Loucy (cell line): ENCODE data around the gene TYR.

Source experiments
- H2AFZ ChIP-seq: fragments of 200-600 bp; sonication (generic); 2 replicates; pipeline ENCODE4 v1.6.0; 2016; ENCODE audit warnings: antibody characterized with exemption, mild to moderate bottlenecking, low read length, moderate library complexity
- H3F3A ChIP-seq: fragments of 200-600 bp; 2 replicates; pipeline ENCODE4 v1.6.0; 2016; ENCODE audit warnings: antibody characterized with exemption, low read depth, mild to moderate bottlenecking
- H3K27me3 ChIP-seq: fragments of 200-600 bp; sonication (generic); 2 replicates; pipeline ENCODE4 v1.6.1; 2014; ENCODE audit warnings: low read length, mild to moderate bottlenecking; ENCODE audit not compliant: insufficient read depth, poor library complexity, severe bottlenecking
- H3K36me3 ChIP-seq: fragments of 200-600 bp; sonication (generic); 2 replicates; pipeline ENCODE4 v1.6.1; 2016; ENCODE audit warnings: low read length; ENCODE audit not compliant: insufficient read depth
- H3K4me1 ChIP-seq: fragments of 200-600 bp; sonication (generic); 2 replicates; pipeline ENCODE4 v1.5.1; 2014; ENCODE audit warnings: low read length, mild to moderate bottlenecking; ENCODE audit not compliant: insufficient read depth, poor library complexity, severe bottlenecking
- H3K4me2 ChIP-seq: fragments of 200-600 bp; sonication (generic); 2 replicates; pipeline ENCODE4 v1.6.0; 2014; ENCODE audit warnings: antibody characterized with exemption, low read length, low read depth, mild to moderate bottlenecking; ENCODE audit not compliant: poor library complexity, severe bottlenecking
- H3K4me3 ChIP-seq: fragments of 200-600 bp; sonication (generic); 2 replicates; pipeline ENCODE4 v1.5.1; 2014; ENCODE audit warnings: low read length, mild to moderate bottlenecking, mixed read lengths; ENCODE audit not compliant: poor library complexity, severe bottlenecking
- H3K79me2 ChIP-seq: fragments of 200-600 bp; sonication (generic); 2 replicates; pipeline ENCODE4 v1.6.1; 2014; ENCODE audit warnings: low read length; ENCODE audit not compliant: insufficient read depth
- H3K9ac ChIP-seq: fragments of 200-600 bp; sonication (generic); 2 replicates; pipeline ENCODE4 v1.6.0; 2014; ENCODE audit warnings: mild to moderate bottlenecking, low read depth, low read length, moderate library complexity; ENCODE audit not compliant: poor library complexity, severe bottlenecking
- H3K9me2 ChIP-seq: fragments of 200-600 bp; sonication (generic); replicated peaks from 2 replicates; pipeline ENCODE4 v1.6.1; 2016; ENCODE audit warnings: low read depth, low read length, mixed read lengths
- H3K9me3 ChIP-seq: fragments of 200-600 bp; sonication (generic); 2 replicates; pipeline ENCODE4 v1.6.1; 2014; ENCODE audit warnings: mild to moderate bottlenecking, antibody characterized with exemption, low read length, low read depth; ENCODE audit not compliant: insufficient read depth
- H4K20me1 ChIP-seq: fragments of 200-600 bp; sonication (generic); 2 replicates; pipeline ENCODE4 v1.6.0; 2014; ENCODE audit warnings: antibody characterized with exemption, low read length, mild to moderate bottlenecking; ENCODE audit not compliant: insufficient read depth, poor library complexity, severe bottlenecking
- CTCF ChIP-seq: fragments of 200-600 bp; sonication (generic); conservative IDR thresholded peaks from 2 replicates; pipeline ENCODE4 v1.5.1; 2014; ENCODE audit warnings: mild to moderate bottlenecking, antibody characterized with exemption, low read length
- EZH2phosphoT487 ChIP-seq: fragments of 200-600 bp; IDR thresholded peaks from 2 replicates; pipeline ENCODE4 v1.6.1; 2018; ENCODE audit warnings: antibody characterized with exemption, mild to moderate bottlenecking, moderate library complexity, borderline replicate concordance

TYR gene

DNA sequence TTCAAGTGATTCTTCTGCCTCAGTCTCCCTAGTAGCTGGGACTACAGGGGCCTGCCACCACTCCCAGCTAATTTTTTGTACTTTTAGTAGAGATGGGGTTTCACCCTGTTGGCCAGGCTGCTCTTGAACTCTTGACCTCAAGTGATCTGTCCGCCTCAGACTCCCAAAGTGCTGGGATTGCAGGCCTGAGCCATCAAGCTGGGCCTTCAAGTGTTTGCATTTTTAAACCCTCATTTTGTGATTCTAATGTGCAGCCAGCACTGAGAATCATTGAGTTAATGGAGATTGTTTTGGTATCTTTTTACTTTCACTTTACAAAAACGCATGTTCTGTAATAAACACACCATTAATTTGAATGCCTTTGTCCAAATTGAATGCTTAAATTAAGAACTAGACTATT lies 3.4 kb downstream of the TYR start:
- Histone ChIP-seq H3K4me2 (peak overlapping the region; percentile 25), H3K4me3 (no peak overlapping the region), H3K36me3 (no peaks in the 10 kb centered on the region), H3K79me2 (no peaks in the 10 kb centered on the region), H2AFZ (no peak overlapping the region), H3K9ac (no peak overlapping the region), H3K27me3 (no peaks in the 10 kb centered on the region), H3F3A (no peaks in the 10 kb centered on the region), H4K20me1 (no peaks in the 10 kb centered on the region), H3K9me2 (no peaks in the 10 kb centered on the region), H3K4me1 (no peaks in the 10 kb centered on the region), H3K9me3 (no peaks in the 10 kb centered on the region)
- TF ChIP-seq EZH2phosphoT487 (no peak), CTCF (no peak)

DNA sequence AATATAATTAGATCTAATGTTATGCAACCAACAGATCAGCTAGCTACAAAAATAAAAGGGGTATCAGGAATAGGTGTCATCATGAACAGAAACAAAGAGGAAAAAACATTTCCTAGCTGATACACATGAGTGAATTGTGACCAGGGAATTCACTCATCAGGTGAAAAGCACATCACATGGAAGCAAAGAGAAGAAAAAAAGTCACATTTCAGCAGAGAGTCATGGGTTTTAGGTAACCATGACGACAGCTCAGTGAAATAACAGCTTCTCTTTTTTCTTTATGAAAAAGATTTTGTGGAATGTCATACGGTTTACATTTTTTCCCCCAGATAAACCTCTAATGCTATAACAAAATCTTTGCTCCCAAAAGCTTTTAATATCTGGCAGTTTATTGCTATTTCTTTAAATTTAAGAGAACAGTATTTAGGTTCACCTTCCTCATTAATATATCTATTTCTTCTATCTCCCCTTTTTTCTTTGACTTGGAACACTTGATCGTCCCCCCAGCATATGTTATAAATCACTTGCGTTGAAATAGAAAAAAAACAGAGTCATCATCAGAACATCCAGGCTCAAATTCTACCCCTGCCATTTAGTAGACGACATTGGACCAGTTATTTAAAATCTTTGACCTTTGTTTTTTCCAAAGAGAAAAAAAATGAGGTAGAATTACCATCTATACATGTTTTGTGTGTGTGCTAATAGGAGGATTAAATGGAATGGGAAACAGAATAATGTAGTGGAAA lies 5.3 kb downstream of the TYR start:
- no peaks in the 10 kb centered on the region for H3K9me3 ChIP-seq
- no peak overlapping the region for H3K9ac ChIP-seq
- H3K79me2 ChIP-seq = no peaks in the 10 kb centered on the region
- no peak overlapping the region for H3K4me2 ChIP-seq
- no peak overlapping the region for H2AFZ ChIP-seq
- no peaks in the 10 kb centered on the region for H3K36me3 ChIP-seq
- H3K9me2 ChIP-seq = no peaks in the 10 kb centered on the region
- no peak for TF ChIP-seq CTCF
- no peak for TF ChIP-seq EZH2phosphoT487
- H3K27me3 ChIP-seq = no peaks in the 10 kb centered on the region
- no peak overlapping the region for H3K4me3 ChIP-seq
- no peaks in the 10 kb centered on the region for H4K20me1 ChIP-seq
- no peaks in the 10 kb centered on the region for H3F3A ChIP-seq
- no peaks in the 10 kb centered on the region for H3K4me1 ChIP-seq

DNA sequence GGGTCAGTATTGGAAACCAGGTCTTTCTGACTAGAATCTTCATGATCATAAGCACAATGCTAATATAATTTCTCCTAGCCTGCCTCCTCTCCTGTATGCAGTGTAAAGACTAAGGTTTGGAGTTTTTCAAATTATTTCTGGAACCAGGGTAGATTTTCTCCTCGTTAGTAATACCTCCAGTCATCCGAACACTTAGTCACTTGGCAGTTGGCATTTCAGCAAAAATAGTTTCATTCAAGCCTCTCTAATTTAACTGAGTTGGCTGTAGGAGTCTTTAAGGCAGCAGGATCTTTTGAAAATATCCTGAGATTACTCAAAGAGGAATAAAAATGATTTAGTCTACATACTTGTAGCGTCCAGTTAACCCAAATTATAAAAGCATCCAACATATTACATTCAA lies 6.3 kb downstream of the TYR start:
- H3K79me2 ChIP-seq = no peaks in the 10 kb centered on the region
- no peak overlapping the region for H3K4me2 ChIP-seq
- H3K36me3 ChIP-seq = no peaks in the 10 kb centered on the region
- no peaks in the 10 kb centered on the region for H3K9me2 ChIP-seq
- no peak overlapping the region for H3K4me3 ChIP-seq
- H3K4me1 ChIP-seq = no peaks in the 10 kb centered on the region
- no peak overlapping the region for H2AFZ ChIP-seq
- no peaks in the 10 kb centered on the region for H3F3A ChIP-seq
- H3K9me3 ChIP-seq = no peaks in the 10 kb centered on the region
- H3K9ac ChIP-seq = no peak overlapping the region
- H4K20me1 ChIP-seq = no peaks in the 10 kb centered on the region
- TF ChIP-seq CTCF (no peak), EZH2phosphoT487 (no peak)
- no peaks in the 10 kb centered on the region for H3K27me3 ChIP-seq
